Measurements from ENCODE around the gene GSE1.
A peak's percentile ranks its signal among the peaks of the same experiment; 100 is the strongest.

GSE1 gene

GRCh38 chr16:85716022-85716679, 103.0 kb downstream of the GSE1 start (continued):
- no peak for TF ChIP-seq ZBTB6 (tag by site-specific recombination; IDR thresholded peaks at IDR 0.05)
- TF ChIP-seq ZNF514 (tag by site-specific recombination; IDR thresholded peaks at IDR 0.05): no peak
- TF ChIP-seq ELK4 (IDR thresholded peaks at IDR 0.05; ENCODE audit: borderline replicate concordance, low read depth, low read length): no peak
- no peak for TF ChIP-seq ZNF18 (tag by site-specific recombination; IDR thresholded peaks at IDR 0.05)
- TF ChIP-seq ZNF548 (tag by site-specific recombination; IDR thresholded peaks at IDR 0.05): no peak
- TF ChIP-seq KLF1 (tag by site-specific recombination; IDR thresholded peaks at IDR 0.05): no peak
- TF ChIP-seq ZFP37 (tag by site-specific recombination; IDR thresholded peaks at IDR 0.05): no peak
- no peak for TF ChIP-seq KLF10 (tag by site-specific recombination; IDR thresholded peaks at IDR 0.05)
- no peak for TF ChIP-seq ZBTB11 (tag by site-specific recombination; conservative IDR thresholded peaks at IDR 0.05; ENCODE audit: low read depth)
- no peak for TF ChIP-seq BCL11B (tag by site-specific recombination; IDR thresholded peaks at IDR 0.05; ENCODE audit: low read depth)
- TF ChIP-seq ZNF544 (tag by site-specific recombination; IDR thresholded peaks at IDR 0.05): no peak
- no peak for TF ChIP-seq ZBTB8A (tag by site-specific recombination; IDR thresholded peaks at IDR 0.05)
- TF ChIP-seq SP2 (tag by site-specific recombination; IDR thresholded peaks at IDR 0.05): peak; percentile 57
- TF ChIP-seq ZFHX2 (tag by site-specific recombination; conservative IDR thresholded peaks at IDR 0.05): peak; percentile 26; the same call in 1 of the 2 replicates
- TF ChIP-seq ZBTB7A (tag by site-specific recombination; IDR thresholded peaks at IDR 0.05; ENCODE audit: low read depth): no peak
- TF ChIP-seq ZNF776 (tag by site-specific recombination; IDR thresholded peaks at IDR 0.05; ENCODE audit: borderline replicate concordance): no peak
- TF ChIP-seq ZNF623 (tag by site-specific recombination; IDR thresholded peaks at IDR 0.05): no peak
- no peak for TF ChIP-seq ZNF140 (tag by site-specific recombination; IDR thresholded peaks at IDR 0.05)
- TF ChIP-seq ZNF777 (tag by site-specific recombination; IDR thresholded peaks at IDR 0.05; ENCODE audit: borderline replicate concordance): no peak
- TF ChIP-seq ZNF19 (tag by site-specific recombination; IDR thresholded peaks at IDR 0.05; ENCODE audit: low read depth): no peak
- no peak for TF ChIP-seq ZNF521 (tag by site-specific recombination; IDR thresholded peaks at IDR 0.05)
- TF ChIP-seq EGR2 (tag by site-specific recombination; IDR thresholded peaks at IDR 0.05; ENCODE audit: low read depth): peak; percentile 84
- TF ChIP-seq ZNF830 (tag by site-specific recombination; IDR thresholded peaks at IDR 0.05; ENCODE audit: low read depth): no peak
- no peak for TF ChIP-seq ZNF670 (tag by site-specific recombination; IDR thresholded peaks at IDR 0.05; ENCODE audit: low read depth)
- no peak for TF ChIP-seq ZNF274 (IDR thresholded peaks at IDR 0.05; ENCODE audit: low read length)
- no peak; the same call in 1 of the 2 replicates for TF ChIP-seq ZNF274 (tag by site-specific recombination; IDR thresholded peaks at IDR 0.05; ENCODE audit: borderline replicate concordance)
- no peak for TF ChIP-seq ZNF311 (tag by site-specific recombination; IDR thresholded peaks at IDR 0.05; ENCODE audit: borderline replicate concordance)
- no peak for TF ChIP-seq GLIS1 (tag by site-specific recombination; IDR thresholded peaks at IDR 0.05)
- TF ChIP-seq ZNF488 (tag by site-specific recombination; IDR thresholded peaks at IDR 0.05): 0 out of 2 replicates have a peak, but pooled peaks have one; percentile 28
- TF ChIP-seq ZNF645 (tag by site-specific recombination; IDR thresholded peaks at IDR 0.05): no peak
- TF ChIP-seq GLI2 (tag by site-specific recombination; IDR thresholded peaks at IDR 0.05; ENCODE audit: borderline replicate concordance, low read depth): no peak
- no peak for TF ChIP-seq SALL2 (tag by site-specific recombination; IDR thresholded peaks at IDR 0.05; ENCODE audit: borderline replicate concordance)
